GM18520 (cell line): Measurements from ENCODE around the gene PLA2G15.

ENCODE experiments used
- ATAC-seq: cut with Tn5 transposase; IDR thresholded peaks from one replicate; pipeline ENCODE4 v1.9.1; 2021; ENCODE audit not compliant: unreplicated experiment

The PLA2G15 gene

GRCh38 chr16:68296291-68296690 lies 51.1 kb downstream of the PLA2G15 start:
- ATAC-seq = no peak

GRCh38 chr16:68296693-68297092 lies 51.5 kb downstream of the PLA2G15 start:
- ATAC-seq = no peak

GRCh38 chr16:68297908-68298307 lies 52.7 kb downstream of the PLA2G15 start:
- no peak for ATAC-seq

- no peak for ATAC-seq
These were observed 53.1 kb downstream of the PLA2G15 start for GRCh38 chr16:68298312-68298711.

GRCh38 chr16:68298907-68299561 lies 53.9 kb downstream of the PLA2G15 start:
- no peak for ATAC-seq

GRCh38 chr16:68299571-68300453 lies 54.6 kb downstream of the PLA2G15 start:
- ATAC-seq = no peak

- no peak for ATAC-seq
These were observed 55.7 kb downstream of the PLA2G15 start for GRCh38 chr16:68300734-68301459.

GRCh38 chr16:68306633-68307032 lies 61.5 kb downstream of the PLA2G15 start:
- ATAC-seq = no peak

GRCh38 chr16:68309799-68310198 lies 64.6 kb downstream of the PLA2G15 start:
- no peak for ATAC-seq

GRCh38 chr16:68310437-68310773 lies 65.2 kb downstream of the PLA2G15 start:
- ATAC-seq = no peak
